Measurements from ENCODE around the gene PROSER2. TPM values are rescaled to one million over a fixed set of nuclear protein-coding genes. Genes with fewer than 3 reads are reported as not detected.
"Not testable (repeated sequence)": the region's sequence is repeated elsewhere in the genome, so short reads cannot be mapped to it uniquely, and the experiment has no call there.

Gene PROSER2
- total RNA-seq, 1 donor from 2014 or later = 5.7 TPM

- Mint-ChIP-seq H3K27me3 (ENCODE audit: unreplicated experiment) (no peaks in the 10 kb centered on the region), H3K9me3 (ENCODE audit: unreplicated experiment) (no peaks in the 10 kb centered on the region), H3K4me1 (ENCODE audit: unreplicated experiment) (no peaks in the 10 kb centered on the region), H3K36me3 (ENCODE audit: low read depth, unreplicated experiment) (no peaks in the 10 kb centered on the region), H3K4me3 (ENCODE audit: unreplicated experiment) (no peak overlapping the region), H3K27ac (ENCODE audit: unreplicated experiment) (no peak overlapping the region)
- no peak for DNase-seq (ENCODE audit: low spot score)
- TF ChIP-seq, protein P1, sequence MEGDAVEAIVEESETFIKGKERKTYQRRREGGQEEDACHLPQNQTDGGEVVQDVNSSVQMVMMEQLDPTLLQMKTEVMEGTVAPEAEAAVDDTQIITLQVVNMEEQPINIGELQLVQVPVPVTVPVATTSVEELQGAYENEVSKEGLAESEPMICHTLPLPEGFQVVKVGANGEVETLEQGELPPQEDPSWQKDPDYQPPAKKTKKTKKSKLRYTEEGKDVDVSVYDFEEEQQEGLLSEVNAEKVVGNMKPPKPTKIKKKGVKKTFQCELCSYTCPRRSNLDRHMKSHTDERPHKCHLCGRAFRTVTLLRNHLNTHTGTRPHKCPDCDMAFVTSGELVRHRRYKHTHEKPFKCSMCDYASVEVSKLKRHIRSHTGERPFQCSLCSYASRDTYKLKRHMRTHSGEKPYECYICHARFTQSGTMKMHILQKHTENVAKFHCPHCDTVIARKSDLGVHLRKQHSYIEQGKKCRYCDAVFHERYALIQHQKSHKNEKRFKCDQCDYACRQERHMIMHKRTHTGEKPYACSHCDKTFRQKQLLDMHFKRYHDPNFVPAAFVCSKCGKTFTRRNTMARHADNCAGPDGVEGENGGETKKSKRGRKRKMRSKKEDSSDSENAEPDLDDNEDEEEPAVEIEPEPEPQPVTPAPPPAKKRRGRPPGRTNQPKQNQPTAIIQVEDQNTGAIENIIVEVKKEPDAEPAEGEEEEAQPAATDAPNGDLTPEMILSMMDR (IDR thresholded peaks at IDR 0.05; ENCODE audit: unreplicated experiment) = no peak
Measured at GRCh38 chr10:11886138-11886474, 63.0 kb downstream of the PROSER2 start.

- Mint-ChIP-seq H3K4me1 (ENCODE audit: unreplicated experiment) (no peaks in the 10 kb centered on the region), H3K4me3 (ENCODE audit: unreplicated experiment) (no peak overlapping the region), H3K27me3 (ENCODE audit: unreplicated experiment) (no peaks in the 10 kb centered on the region), H3K9me3 (ENCODE audit: unreplicated experiment) (no peaks in the 10 kb centered on the region), H3K36me3 (ENCODE audit: low read depth, unreplicated experiment) (no peaks in the 10 kb centered on the region), H3K27ac (ENCODE audit: unreplicated experiment) (no peak overlapping the region)
- TF ChIP-seq, protein P1 (IDR thresholded peaks at IDR 0.05; ENCODE audit: unreplicated experiment) = no peak
- no peak for DNase-seq (ENCODE audit: low spot score)
Measured at GRCh38 chr10:11886851-11887250, 63.7 kb downstream of the PROSER2 start.

- no peak overlapping the region for H3K27ac Mint-ChIP-seq (ENCODE audit: unreplicated experiment)
- H3K4me1 Mint-ChIP-seq (ENCODE audit: unreplicated experiment) = no peaks in the 10 kb centered on the region
- H3K27me3 Mint-ChIP-seq (ENCODE audit: unreplicated experiment) = no peaks in the 10 kb centered on the region
- DNase-seq (ENCODE audit: low spot score) = no peak
- TF ChIP-seq, protein P1 (IDR thresholded peaks at IDR 0.05; ENCODE audit: unreplicated experiment) = no peak
- no peaks in the 10 kb centered on the region for H3K36me3 Mint-ChIP-seq (ENCODE audit: low read depth, unreplicated experiment)
- no peaks in the 10 kb centered on the region for H3K9me3 Mint-ChIP-seq (ENCODE audit: unreplicated experiment)
- H3K4me3 Mint-ChIP-seq (ENCODE audit: unreplicated experiment) = no peak overlapping the region
Measured at GRCh38 chr10:11887381-11888227, 64.4 kb downstream of the PROSER2 start.

- not testable (repeated sequence) for H3K4me3 Mint-ChIP-seq (ENCODE audit: unreplicated experiment); H3K27me3 Mint-ChIP-seq (ENCODE audit: unreplicated experiment); H3K4me1 Mint-ChIP-seq (ENCODE audit: unreplicated experiment); H3K9me3 Mint-ChIP-seq (ENCODE audit: unreplicated experiment); DNase-seq (ENCODE audit: low spot score); H3K36me3 Mint-ChIP-seq (ENCODE audit: low read depth, unreplicated experiment); H3K27ac Mint-ChIP-seq (ENCODE audit: unreplicated experiment)
Measured at GRCh38 chr10:11889263-11889662, 66.1 kb downstream of the PROSER2 start.

GRCh38 chr10:11891776-11892486 is 68.8 kb downstream of the PROSER2 start:
- Mint-ChIP-seq H3K4me1 (ENCODE audit: unreplicated experiment) (no peaks in the 10 kb centered on the region), H3K36me3 (ENCODE audit: low read depth, unreplicated experiment) (no peaks in the 10 kb centered on the region), H3K27ac (ENCODE audit: unreplicated experiment) (no peak overlapping the region), H3K9me3 (ENCODE audit: unreplicated experiment) (no peaks in the 10 kb centered on the region), H3K27me3 (ENCODE audit: unreplicated experiment) (peaks cover 2% of the 10 kb centered on the region), H3K4me3 (ENCODE audit: unreplicated experiment) (no peak overlapping the region)
- DNase-seq (ENCODE audit: low spot score) = no peak
- TF ChIP-seq, protein P1 (IDR thresholded peaks at IDR 0.05; ENCODE audit: unreplicated experiment) = no peak

Measured in endothelial cell (in vitro differentiated cells).